ENCODE data around the gene ACAD11.
A peak's percentile ranks its signal among the peaks of the same experiment; 100 is the strongest.
"Not testable (repeated sequence)": the region's sequence is repeated elsewhere in the genome, so short reads cannot be mapped to it uniquely, and the experiment has no call there.

ACAD11 gene

DNA sequence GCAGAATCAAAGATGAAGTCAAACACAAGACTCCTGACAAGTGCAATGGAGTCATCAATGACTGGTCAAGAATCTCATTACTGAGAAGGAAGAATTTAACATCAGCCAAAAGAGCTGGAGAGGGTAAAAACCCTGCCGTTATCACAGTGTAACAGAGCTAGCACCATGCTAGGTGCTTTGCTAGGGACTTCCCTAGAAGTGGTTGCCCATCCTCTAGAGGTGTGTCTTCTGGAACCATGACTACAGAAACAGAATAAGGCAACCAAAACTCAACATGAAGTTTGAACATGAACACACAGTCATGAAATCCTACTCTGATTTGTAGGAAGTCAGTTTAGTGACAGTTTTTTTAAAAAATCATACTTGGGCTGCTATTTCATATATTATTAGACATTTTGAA is 9.5 kb downstream of the ACAD11 start:
- no peak for DNase-seq

DNA sequence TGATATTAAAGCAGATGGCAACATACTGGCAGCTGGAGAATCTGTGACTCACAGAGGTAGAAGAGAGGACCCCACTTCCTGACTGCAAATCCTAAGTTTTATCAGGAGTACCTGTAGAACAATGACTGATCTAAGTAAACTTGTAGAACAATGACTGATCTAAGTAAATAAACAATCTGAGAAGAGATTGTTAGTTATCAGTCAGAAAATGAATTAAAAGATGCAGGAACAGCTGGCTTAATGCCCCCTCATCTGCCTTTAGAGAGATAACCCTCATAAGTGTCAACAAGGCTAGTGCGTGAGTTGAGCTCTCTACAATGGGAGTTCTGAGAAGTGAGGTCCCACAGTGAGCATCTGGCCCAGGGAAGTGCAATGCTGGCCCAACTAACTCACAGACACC is 14.6 kb downstream of the ACAD11 start:
- no peak for DNase-seq

DNA sequence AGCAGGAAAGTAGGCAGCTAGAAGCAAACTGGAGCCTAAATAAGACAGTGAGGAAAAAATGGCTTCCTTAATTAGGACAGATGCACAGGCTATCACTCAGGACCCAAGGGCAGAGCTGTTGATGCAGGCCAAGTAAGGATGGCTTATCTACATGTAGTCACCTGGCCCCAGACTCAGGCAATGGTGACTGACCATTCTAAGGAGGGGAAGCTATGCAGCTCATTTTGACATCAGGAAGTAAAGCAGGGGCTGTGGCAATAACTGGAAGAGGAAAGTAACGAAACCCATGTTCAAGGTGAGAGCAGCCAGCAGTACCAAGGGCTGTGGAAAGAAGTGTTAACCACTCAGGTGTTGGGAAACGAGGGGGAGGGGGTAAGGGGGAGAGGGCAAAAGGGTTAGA is 16.2 kb downstream of the ACAD11 start:
- DNase-seq, result no peak

DNA sequence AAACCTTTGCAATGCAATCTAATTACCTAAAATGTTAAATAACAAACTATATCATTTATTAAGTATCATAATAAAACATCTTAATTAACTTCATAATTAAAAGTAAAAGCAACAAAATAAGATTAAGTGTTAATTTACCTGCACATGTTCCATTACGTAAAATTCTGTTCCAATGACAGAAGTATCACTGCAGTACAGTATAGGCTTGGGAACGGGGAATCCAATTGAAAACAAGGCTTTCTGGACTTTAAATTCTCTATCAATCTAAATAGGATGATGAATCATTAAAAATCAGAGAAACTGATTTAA is 17.1 kb downstream of the ACAD11 start:
- no peak for DNase-seq

DNA sequence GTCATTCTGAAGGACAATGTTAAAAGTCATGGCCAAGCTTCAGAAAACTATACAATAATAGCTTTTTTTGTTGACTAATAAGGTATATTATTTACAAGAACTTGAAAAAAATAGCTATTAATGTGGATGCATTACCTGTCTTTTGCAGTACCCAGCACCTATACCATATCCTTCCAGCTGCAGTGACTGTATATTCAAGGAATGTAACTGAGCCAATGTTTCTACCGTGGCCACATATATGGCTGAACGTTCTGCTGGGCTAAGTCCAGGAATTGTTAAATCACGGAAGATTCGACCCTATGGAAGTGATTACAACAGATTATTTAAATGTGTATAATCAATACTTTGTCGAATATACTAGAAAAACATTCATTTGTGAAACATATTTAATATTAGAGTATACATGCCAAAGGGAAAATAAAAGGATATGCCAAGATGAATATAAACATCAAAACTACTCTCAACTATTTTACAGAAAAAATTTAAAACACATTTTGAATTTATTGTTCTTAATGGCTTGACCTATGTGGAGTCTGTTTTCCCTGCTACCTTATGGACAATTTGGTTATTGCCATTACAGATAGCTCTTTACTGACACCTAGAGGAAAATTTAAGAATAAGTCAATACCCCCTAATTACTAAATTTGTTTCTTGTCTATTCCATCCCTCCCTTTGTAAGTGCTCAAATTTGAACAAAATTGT is 17.6 kb downstream of the ACAD11 start:
- peak; percentile 37 for DNase-seq

- not testable (repeated sequence) for DNase-seq
These were observed 18.2 kb downstream of the ACAD11 start for GRCh38 chr3:132641427-132641826.

GRCh38 chr3:132638706-132639105 is 20.9 kb downstream of the ACAD11 start:
- no peak for DNase-seq

- DNase-seq, result no peak
These were observed 22.0 kb downstream of the ACAD11 start for GRCh38 chr3:132637590-132637989.

- DNase-seq, result no peak
These were observed 24.6 kb downstream of the ACAD11 start for GRCh38 chr3:132635052-132635451.

DNA sequence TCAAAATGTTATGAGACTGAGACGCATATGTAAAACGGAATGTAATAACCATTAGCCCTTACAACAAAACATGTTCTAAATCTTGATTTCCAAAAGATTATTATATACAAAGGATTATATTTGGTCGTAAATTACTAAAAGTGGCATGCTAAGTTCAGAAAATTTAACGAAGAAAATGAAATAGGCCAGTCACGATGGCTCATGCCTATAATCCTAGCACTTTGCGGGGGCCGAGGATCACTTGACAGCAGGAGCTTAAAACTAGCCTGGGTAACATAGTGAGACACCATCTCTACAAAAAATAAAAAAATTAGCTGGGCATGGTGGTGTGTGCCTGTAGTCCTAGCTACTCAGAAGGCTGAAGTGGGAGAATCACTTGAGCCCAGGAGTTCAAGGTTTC is 29.0 kb downstream of the ACAD11 start:
- no peak for DNase-seq

- no peak for DNase-seq
These were observed 29.7 kb downstream of the ACAD11 start for GRCh38 chr3:132629928-132630327.

DNA sequence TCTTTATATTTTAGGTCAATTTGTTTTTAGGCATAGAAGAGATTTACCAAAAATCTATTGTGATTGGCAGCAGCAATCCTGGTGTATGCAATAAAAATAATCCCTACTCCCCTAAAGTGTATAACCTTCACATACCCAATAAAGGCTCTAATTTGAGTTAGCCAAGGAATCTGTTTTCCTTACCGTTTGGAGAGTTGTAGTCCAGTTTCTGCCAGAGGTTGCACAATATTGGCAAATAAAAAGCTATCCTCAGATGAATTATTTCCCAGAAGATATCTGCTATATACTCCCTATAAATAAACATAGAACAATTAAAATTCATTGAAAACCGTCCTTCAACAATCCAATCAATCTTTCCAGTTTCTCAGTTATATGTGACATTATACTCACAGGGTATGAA is 31.5 kb downstream of the ACAD11 start:
- DNase-seq, result no peak

GRCh38 chr3:132626955-132627354 is 32.7 kb downstream of the ACAD11 start:
- peak; percentile 6 for DNase-seq

- no peak for DNase-seq
These were observed 34.0 kb downstream of the ACAD11 start for GRCh38 chr3:132625613-132626012.

DNA sequence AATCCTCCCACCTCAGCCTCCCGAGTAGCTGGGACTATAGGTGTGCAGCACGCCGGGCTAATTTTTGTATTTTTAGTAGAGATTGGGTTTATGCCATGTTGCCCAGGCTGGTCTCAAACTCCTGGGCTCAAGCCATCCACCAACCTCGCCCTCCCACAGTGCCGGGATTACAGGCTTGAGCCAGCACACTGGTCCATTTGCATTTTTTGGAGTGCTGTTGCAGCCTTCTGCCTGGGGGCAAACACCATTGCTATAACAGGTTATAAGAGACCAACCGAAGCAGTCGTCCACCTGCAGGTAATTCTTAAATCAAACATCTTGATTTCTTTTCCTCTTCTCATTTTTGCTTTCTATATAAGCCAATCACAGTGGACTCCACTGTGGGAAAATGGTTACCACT is 34.8 kb downstream of the ACAD11 start:
- no peak for DNase-seq

DNA sequence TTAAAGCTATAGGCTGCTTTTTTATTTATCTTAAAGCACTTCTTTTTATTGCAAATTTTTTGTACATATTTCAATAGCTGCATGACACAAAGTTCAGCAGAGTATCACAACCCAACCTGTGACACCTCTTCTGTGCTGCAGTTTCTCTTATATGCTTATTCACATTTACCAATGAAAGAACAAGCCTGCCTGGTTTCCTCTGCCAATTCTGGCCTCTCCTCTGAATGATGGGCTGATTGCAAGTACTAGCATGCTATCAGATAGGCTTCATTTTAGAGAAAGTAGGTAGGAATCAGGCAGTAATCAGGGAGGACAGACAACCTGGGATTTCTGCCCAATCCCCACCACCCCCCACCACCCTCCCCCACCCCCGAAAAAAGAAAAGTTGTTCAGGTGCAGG is 36.0 kb downstream of the ACAD11 start:
- DNase-seq, result no peak

DNA sequence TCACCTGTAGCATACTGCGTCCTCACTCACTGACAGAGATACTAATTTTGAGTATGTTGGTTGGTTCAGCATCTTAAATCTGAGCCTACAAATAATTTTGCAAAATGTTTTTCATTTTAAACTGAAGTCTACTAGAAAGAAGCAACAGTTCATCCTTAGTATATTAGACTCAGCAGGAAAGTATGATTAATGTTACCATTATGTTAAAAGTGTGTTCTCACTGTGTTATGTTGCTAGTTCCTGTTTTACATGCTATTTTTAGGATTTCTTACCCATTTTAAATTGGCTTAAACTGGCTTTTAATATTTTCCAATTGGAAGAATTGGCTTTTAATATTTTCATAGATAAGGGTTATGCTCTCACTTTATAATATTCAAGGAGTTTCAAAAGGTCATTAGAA is 36.8 kb downstream of the ACAD11 start:
- no peak for DNase-seq

DNA sequence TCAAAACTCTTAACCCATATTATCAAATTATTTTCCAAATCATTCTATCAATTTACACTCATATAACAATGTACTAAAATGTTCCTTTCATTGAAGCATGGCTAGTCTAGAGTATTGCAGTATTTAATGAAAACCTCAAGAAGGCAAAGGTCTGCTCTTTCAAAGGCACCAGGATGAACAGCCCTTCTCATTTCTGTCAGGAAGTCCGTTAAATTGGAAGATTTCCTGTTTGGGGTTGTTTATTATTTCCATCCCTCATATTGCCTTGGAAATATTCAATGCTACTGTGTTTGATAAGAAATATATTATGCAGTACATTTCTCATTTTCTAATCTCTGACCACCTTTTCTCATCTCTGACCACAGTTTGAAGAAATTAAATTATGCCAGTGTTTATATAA is 37.5 kb downstream of the ACAD11 start:
- no peak for DNase-seq

DNA sequence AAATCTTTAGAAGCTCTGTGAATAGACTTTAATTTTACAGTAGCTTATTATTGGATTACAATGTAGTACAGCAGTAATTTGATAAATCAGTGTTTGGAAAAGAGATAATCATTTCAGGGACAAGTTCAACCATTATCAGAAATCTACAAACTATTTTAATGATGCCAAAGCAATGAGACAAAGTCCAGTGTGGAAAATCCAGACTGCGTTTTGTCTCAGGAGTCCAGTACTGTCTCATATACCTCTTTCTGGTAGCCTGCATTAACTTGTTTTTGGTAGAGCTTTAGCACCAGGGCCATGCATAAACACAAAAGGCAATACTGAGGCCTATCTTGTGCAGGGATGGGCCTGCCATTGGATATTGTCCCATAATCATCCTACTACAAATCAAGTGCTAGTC is 42.8 kb downstream of the ACAD11 start:
- DNase-seq, result no peak

- DNase-seq, result no peak
These were observed 43.7 kb downstream of the ACAD11 start for GRCh38 chr3:132615881-132616280.

GRCh38 chr3:132615301-132615700 is 44.3 kb downstream of the ACAD11 start:
- not testable (repeated sequence) for DNase-seq

- DNase-seq, result not testable (repeated sequence)
These were observed 53.0 kb downstream of the ACAD11 start for GRCh38 chr3:132606620-132607019.

DNA sequence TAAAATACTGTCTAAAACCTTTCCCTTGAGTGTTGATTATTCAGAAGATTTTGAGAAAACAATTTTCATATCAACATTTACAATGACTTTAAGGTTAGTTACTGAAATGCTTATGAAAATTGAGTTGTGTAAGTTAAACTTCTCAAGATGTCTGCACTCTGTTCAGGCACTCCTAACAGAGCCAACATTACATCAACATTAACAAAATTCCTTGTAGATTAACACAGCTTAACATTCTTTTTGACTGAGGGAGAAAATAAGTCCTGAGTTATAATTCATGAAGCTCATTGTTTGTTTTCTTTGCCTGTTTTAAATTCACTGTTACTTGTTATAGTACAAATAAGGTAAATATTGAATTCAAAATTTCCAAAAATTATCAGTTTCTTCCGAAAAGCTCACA is 53.5 kb downstream of the ACAD11 start:
- DNase-seq, result no peak

DNA sequence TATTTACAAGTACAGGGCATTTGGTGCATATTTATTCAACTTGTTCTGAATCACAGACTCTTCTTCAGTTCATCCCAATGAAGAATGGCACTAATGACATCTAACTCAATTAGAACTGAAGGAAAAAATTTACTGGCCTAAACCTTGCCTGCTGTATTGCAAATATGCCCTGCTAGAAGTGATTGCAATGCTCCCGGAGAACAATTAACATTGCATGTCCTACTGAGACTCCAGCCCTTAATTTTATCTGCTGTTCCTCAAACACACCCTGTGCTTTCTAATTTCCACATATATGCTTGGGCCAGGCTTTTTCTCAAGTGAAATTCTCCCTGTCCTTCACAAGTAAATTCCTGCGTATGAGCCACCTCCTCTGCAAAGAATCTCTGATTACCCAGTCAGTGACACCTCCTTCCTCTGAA is 54.2 kb downstream of the ACAD11 start:
- DNase-seq, result no peak

GRCh38 chr3:132600614-132601013 is 59.0 kb downstream of the ACAD11 start:
- not testable (repeated sequence) for DNase-seq

- no peak for DNase-seq
These were observed 61.4 kb downstream of the ACAD11 start for GRCh38 chr3:132598181-132598580.

Measured in NCI-H69 (cell line).